BE2C (cell line): ENCODE data around the gene PTPRD.

Experiments used
- DNase-seq: peaks from one replicate; pipeline ENCODE4 v3.0.0-alpha.2; 2020
- H3K27me3 ChIP-seq: fragments of 250-450 bp; sonication (Bioruptor Pico); 2 replicates; pipeline ENCODE4 v1.5.1; 2020; ENCODE audit warnings: mild to moderate bottlenecking
- H3K36me3 ChIP-seq: fragments of 250-450 bp; sonication (Bioruptor Pico); 2 replicates; pipeline ENCODE4 v1.5.1; 2020; ENCODE audit warnings: mild to moderate bottlenecking
- H3K4me1 ChIP-seq: fragments of 250-450 bp; sonication (Bioruptor Pico); 2 replicates; pipeline ENCODE4 v1.5.1; 2020
- H3K4me3 ChIP-seq: 2 replicates; pipeline ENCODE4 v1.5.1; 2011; ENCODE audit warnings: low read depth, low read length
- H3K9me3 ChIP-seq: fragments of 250-450 bp; sonication (Bioruptor Pico); 2 replicates; pipeline ENCODE4 v1.5.1; 2020
- CTCF ChIP-seq: IDR thresholded peaks from 2 replicates; pipeline ENCODE4 v1.5.1; 2012; ENCODE audit warnings: mild to moderate bottlenecking, low read depth, low read length

Gene PTPRD

GRCh38 chr9:8685825-8686224 lies 1927.0 kb downstream of the PTPRD start:
- no peak for TF ChIP-seq CTCF
- no peaks in the 10 kb centered on the region for H3K9me3 ChIP-seq
- no peaks in the 10 kb centered on the region for H3K4me1 ChIP-seq
- no peak for DNase-seq
- no peaks in the 10 kb centered on the region for H3K36me3 ChIP-seq
- H3K27me3 ChIP-seq: no peaks in the 10 kb centered on the region
- no peak overlapping the region for H3K4me3 ChIP-seq

- TF ChIP-seq CTCF: no peak
- H3K4me3 ChIP-seq: no peak overlapping the region
- no peaks in the 10 kb centered on the region for H3K4me1 ChIP-seq
- no peaks in the 10 kb centered on the region for H3K36me3 ChIP-seq
- no peaks in the 10 kb centered on the region for H3K27me3 ChIP-seq
- DNase-seq: no peak
- H3K9me3 ChIP-seq: no peaks in the 10 kb centered on the region
Observed at GRCh38 chr9:8684978-8685708, 1927.7 kb downstream of the PTPRD start.

GRCh38 chr9:8683496-8683895 lies 1929.3 kb downstream of the PTPRD start:
- H3K9me3 ChIP-seq: no peaks in the 10 kb centered on the region
- H3K27me3 ChIP-seq: no peaks in the 10 kb centered on the region
- H3K4me3 ChIP-seq: no peak overlapping the region
- no peak for TF ChIP-seq CTCF
- no peaks in the 10 kb centered on the region for H3K36me3 ChIP-seq
- H3K4me1 ChIP-seq: no peaks in the 10 kb centered on the region
- no peak for DNase-seq

GRCh38 chr9:8680658-8681057 lies 1932.1 kb downstream of the PTPRD start:
- no peak overlapping the region for H3K4me3 ChIP-seq
- no peak for TF ChIP-seq CTCF

GRCh38 chr9:8680157-8680556 lies 1932.6 kb downstream of the PTPRD start:
- Histone ChIP-seq H3K27me3 (no peaks in the 10 kb centered on the region), H3K4me3 (no peak overlapping the region), H3K36me3 (no peaks in the 10 kb centered on the region), H3K9me3 (no peaks in the 10 kb centered on the region), H3K4me1 (no peaks in the 10 kb centered on the region)
- no peak for TF ChIP-seq CTCF
- DNase-seq: no peak

More at GRCh38 chr9:8680658-8681057, 1932.1 kb downstream of the PTPRD start:
- no peak for DNase-seq
- no peaks in the 10 kb centered on the region for H3K27me3 ChIP-seq
- H3K9me3 ChIP-seq: no peaks in the 10 kb centered on the region
- H3K36me3 ChIP-seq: no peaks in the 10 kb centered on the region
- no peaks in the 10 kb centered on the region for H3K4me1 ChIP-seq

GRCh38 chr9:8679371-8679822 lies 1933.4 kb downstream of the PTPRD start:
- Histone ChIP-seq H3K4me1 (no peaks in the 10 kb centered on the region), H3K27me3 (no peaks in the 10 kb centered on the region), H3K36me3 (no peaks in the 10 kb centered on the region), H3K4me3 (no peak overlapping the region), H3K9me3 (no peaks in the 10 kb centered on the region)
- no peak for TF ChIP-seq CTCF
- DNase-seq: no peak
